ENCODE data around the gene TOR1A. TPM values are rescaled to one million over a fixed set of nuclear protein-coding genes. Genes with fewer than 3 reads are reported as not detected.
"Not testable (repeated sequence)": the region's sequence is repeated elsewhere in the genome, so short reads cannot be mapped to it uniquely, and the experiment has no call there.

Gene TOR1A
- total RNA-seq, 1 donor from 2014 or later: 36.2 TPM

DNA sequence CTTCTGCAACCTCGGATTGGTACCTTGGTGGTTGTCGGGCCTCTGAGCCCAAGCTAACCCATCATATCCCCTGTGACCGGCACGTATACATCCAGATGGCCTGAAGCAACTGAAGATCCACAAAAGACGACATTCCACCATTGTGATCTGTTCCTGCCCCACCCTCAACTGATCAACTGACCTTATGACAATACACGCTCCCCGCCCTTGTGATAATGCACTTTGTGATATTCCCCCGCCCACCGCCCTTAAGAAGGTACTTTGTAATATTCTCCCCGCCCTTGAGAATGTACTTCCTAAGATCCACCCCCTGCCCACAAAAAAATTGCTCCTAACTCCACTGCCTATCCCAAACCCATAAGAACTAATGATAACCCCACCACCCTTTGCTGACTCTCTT lies 37.5 kb downstream of the TOR1A start:
- H3K4me1 Mint-ChIP-seq (ENCODE audit: unreplicated experiment): peaks cover 6% of the 10 kb centered on the region
- no peak overlapping the region for H3K4me3 Mint-ChIP-seq
- no peak for DNase-seq (ENCODE audit: extremely low spot score, unreplicated experiment)
- H3K36me3 Mint-ChIP-seq: no peaks in the 10 kb centered on the region
- H3K9me3 Mint-ChIP-seq: no peaks in the 10 kb centered on the region
- TF ChIP-seq, protein P1, sequence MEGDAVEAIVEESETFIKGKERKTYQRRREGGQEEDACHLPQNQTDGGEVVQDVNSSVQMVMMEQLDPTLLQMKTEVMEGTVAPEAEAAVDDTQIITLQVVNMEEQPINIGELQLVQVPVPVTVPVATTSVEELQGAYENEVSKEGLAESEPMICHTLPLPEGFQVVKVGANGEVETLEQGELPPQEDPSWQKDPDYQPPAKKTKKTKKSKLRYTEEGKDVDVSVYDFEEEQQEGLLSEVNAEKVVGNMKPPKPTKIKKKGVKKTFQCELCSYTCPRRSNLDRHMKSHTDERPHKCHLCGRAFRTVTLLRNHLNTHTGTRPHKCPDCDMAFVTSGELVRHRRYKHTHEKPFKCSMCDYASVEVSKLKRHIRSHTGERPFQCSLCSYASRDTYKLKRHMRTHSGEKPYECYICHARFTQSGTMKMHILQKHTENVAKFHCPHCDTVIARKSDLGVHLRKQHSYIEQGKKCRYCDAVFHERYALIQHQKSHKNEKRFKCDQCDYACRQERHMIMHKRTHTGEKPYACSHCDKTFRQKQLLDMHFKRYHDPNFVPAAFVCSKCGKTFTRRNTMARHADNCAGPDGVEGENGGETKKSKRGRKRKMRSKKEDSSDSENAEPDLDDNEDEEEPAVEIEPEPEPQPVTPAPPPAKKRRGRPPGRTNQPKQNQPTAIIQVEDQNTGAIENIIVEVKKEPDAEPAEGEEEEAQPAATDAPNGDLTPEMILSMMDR (conservative IDR thresholded peaks at IDR 0.05): no peak
- no peak overlapping the region for H3K27ac Mint-ChIP-seq
- H3K27me3 Mint-ChIP-seq: peaks cover 40% of the 10 kb centered on the region

DNA sequence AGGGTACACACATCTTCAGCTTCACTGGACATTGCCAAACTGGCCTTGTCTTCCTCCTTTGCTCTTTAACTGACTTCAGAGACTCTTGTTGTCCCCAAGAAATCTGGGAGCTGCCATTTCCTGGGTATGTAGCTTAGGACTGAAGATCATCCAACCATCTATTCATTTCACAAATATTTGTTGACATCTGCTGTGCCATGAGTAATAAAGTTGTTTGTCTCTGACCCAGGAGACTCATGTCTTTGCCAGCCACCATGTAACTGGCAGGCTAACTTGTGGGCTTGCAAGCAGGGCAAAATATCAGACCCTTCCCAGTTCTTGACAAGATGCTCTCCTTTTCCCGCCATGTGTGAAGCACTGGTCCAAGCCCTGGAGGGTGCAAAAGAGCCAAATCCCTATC lies 38.1 kb downstream of the TOR1A start:
- Mint-ChIP-seq H3K27me3 (peaks cover 40% of the 10 kb centered on the region), H3K36me3 (no peaks in the 10 kb centered on the region), H3K4me1 (ENCODE audit: unreplicated experiment) (peaks cover 6% of the 10 kb centered on the region), H3K4me3 (no peak overlapping the region), H3K9me3 (no peaks in the 10 kb centered on the region), H3K27ac (no peak overlapping the region)
- TF ChIP-seq, protein P1 (conservative IDR thresholded peaks at IDR 0.05): no peak
- no peak for DNase-seq (ENCODE audit: extremely low spot score, unreplicated experiment)

DNA sequence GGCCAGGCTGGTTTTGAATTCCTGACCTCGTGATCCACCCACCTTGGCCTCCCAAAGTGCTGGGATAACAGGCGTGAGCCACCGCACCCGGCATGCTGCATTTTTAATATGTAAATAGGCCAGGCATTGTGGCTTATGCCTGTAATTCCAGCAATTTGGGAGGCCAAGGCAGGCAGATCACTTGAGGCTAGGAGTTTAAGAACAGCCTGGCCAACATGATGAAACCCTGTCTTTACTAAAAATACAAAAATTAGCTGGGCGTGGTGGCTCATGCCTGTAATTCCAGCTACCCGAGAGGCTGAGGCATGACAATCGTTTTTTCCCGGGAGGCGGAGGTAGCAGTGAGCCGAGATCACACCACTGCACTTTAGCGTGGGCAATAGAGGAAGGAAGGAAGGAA lies 39.0 kb downstream of the TOR1A start:
- not testable (repeated sequence) for H3K36me3 Mint-ChIP-seq; H3K27ac Mint-ChIP-seq; H3K4me1 Mint-ChIP-seq (ENCODE audit: unreplicated experiment); H3K4me3 Mint-ChIP-seq; H3K9me3 Mint-ChIP-seq; DNase-seq (ENCODE audit: extremely low spot score, unreplicated experiment)
- peaks cover 34% of the 10 kb centered on the region for H3K27me3 Mint-ChIP-seq

DNA sequence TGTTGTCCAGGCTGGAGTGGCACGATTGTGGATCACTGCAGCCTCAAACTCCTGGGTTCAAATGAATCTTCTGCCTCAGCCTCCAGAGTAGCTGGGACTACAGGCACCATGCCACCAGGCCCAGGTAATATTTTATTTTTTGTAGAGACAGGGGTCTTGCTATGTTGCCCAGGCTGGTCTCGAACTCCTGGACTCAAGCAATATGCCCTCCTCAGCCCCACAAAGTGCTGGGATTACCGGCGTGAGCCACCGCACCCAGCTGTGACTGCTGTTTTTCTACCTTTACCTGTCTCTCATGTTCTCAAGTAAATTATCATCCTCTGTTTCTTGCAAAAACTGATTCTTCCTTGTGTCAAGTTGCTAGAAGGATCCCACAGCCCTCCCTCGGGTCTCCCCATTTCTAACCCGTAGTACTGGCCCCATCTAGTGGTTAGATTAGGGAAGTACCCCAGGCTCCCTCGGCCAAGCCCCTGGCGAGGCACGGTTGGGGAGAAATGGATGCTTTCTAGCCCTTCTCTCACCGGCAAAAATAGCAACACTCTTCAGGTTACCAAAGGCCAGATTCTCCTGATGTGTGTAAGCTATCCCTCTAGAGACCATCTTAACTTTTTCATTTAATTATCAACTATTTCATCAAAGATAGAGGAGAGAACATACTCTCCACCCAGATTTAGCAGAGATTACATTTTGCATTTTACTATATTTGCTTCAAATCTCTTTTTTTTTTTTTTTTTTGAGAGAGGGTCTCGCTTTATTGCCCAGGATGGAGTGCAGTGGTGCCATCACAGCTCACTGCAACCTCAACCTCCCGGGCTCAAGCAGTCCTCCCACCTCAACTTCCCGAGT lies 40.2 kb downstream of the TOR1A start:
- Mint-ChIP-seq H3K27me3 (peaks cover 31% of the 10 kb centered on the region), H3K27ac (peak overlapping the region; percentile 44), H3K9me3 (no peaks in the 10 kb centered on the region), H3K36me3 (no peaks in the 10 kb centered on the region), H3K4me3 (no peak overlapping the region), H3K4me1 (ENCODE audit: unreplicated experiment) (peaks cover 6% of the 10 kb centered on the region)
- TF ChIP-seq, protein P1 (conservative IDR thresholded peaks at IDR 0.05): peak; percentile 97
- DNase-seq (ENCODE audit: extremely low spot score, unreplicated experiment): peak; percentile 80

DNA sequence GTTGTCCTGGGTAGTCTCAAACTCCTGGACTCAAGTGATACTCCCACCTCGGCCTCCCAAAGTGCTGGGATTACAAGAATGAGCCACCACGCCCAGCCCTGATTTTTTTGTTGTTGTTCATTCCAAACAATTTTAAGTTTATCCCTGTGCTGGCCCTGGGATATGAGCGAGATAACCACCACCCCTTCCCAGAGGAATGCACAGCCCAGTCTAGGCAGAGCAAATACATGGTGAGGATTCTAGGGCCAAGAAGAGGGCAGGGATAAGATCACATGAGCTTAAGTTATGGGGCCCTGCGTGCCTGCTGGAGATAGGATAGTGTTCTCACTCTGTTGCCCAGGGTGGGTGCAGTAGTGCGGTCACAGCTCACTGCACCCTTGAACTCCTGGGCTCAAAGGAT lies 42.0 kb downstream of the TOR1A start:
- TF ChIP-seq, protein P1 (conservative IDR thresholded peaks at IDR 0.05): no peak
- H3K9me3 Mint-ChIP-seq: no peaks in the 10 kb centered on the region
- no peaks in the 10 kb centered on the region for H3K36me3 Mint-ChIP-seq
- DNase-seq (ENCODE audit: extremely low spot score, unreplicated experiment): no peak
- H3K27me3 Mint-ChIP-seq: peaks cover 20% of the 10 kb centered on the region
- peaks cover 13% of the 10 kb centered on the region for H3K4me1 Mint-ChIP-seq (ENCODE audit: unreplicated experiment)
- H3K27ac Mint-ChIP-seq: no peak overlapping the region
- H3K4me3 Mint-ChIP-seq: no peak overlapping the region

DNA sequence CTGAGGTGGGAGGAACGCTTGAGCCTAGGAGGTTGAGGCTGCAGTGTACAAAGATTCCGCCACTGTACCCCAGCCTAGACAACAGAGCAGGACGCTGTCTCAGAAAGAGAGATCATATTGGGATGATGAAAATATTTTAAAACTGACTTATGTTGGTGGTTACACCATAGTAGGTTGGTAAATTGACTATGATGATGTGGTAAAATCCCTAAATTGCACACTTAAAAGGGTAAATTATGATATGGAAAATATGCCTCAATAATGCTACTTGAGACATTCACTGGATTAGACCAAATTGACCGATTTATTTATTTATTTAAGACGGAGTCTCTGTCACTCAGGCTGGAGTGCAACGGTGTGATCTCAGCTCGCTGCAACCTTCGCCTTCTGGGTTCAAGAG lies 42.8 kb downstream of the TOR1A start:
- DNase-seq (ENCODE audit: extremely low spot score, unreplicated experiment): no peak
- TF ChIP-seq, protein P1 (conservative IDR thresholded peaks at IDR 0.05): no peak
- peaks cover 11% of the 10 kb centered on the region for H3K27me3 Mint-ChIP-seq
- no peak overlapping the region for H3K27ac Mint-ChIP-seq
- no peaks in the 10 kb centered on the region for H3K36me3 Mint-ChIP-seq
- H3K4me1 Mint-ChIP-seq (ENCODE audit: unreplicated experiment): peaks cover 21% of the 10 kb centered on the region
- no peaks in the 10 kb centered on the region for H3K9me3 Mint-ChIP-seq
- no peak overlapping the region for H3K4me3 Mint-ChIP-seq

All from type B pancreatic cell (in vitro differentiated cells).